Mesendoderm (in vitro differentiated cells): ENCODE results near the gene SURF6.
"Not testable (repeated sequence)": the region's sequence is repeated elsewhere in the genome, so short reads cannot be mapped to it uniquely, and the experiment has no call there.

Experiments used
- DNase-seq: peaks from one replicate; pipeline ENCODE4 v3.0.0; 2013
- H2AK5ac ChIP-seq: 2 replicates; pipeline ENCODE4 v1.6.1; 2013; ENCODE audit warnings: low read length, inconsistent platforms
- H2BK120ac ChIP-seq: 2 replicates; pipeline ENCODE4 v1.6.1; 2013; ENCODE audit warnings: low read depth, mild to moderate bottlenecking, low read length, moderate library complexity, mixed read lengths
- H2BK15ac ChIP-seq: replicated peaks from 2 replicates; pipeline ENCODE4 v1.6.1; 2013; ENCODE audit warnings: low read depth, mild to moderate bottlenecking, moderate library complexity
- H2BK5ac ChIP-seq: 2 replicates; pipeline ENCODE4 v1.6.1; 2013; ENCODE audit warnings: low read length, inconsistent platforms
- H3K18ac ChIP-seq: 2 replicates; pipeline ENCODE4 v1.6.1; 2013; ENCODE audit warnings: mild to moderate bottlenecking, low read length, mixed read lengths
- H3K23ac ChIP-seq: one replicate; pipeline ENCODE4 v1.6.1; 2013; ENCODE audit warnings: low read length
- H3K27ac ChIP-seq: 2 replicates; pipeline ENCODE4 v1.5.1; 2013; ENCODE audit warnings: low read depth, mild to moderate bottlenecking, inconsistent platforms, low read length, moderate library complexity
- H3K27me3 ChIP-seq: 2 replicates; pipeline ENCODE4 v1.6.1; 2013; ENCODE audit warnings: low read length, control low read depth, mild to moderate bottlenecking, inconsistent platforms; ENCODE audit not compliant: insufficient read depth, poor library complexity
- H3K36me3 ChIP-seq: 2 replicates; pipeline ENCODE4 v1.6.1; 2013; ENCODE audit warnings: low read length, inconsistent platforms; ENCODE audit not compliant: control insufficient read depth, insufficient read depth
- H3K4ac ChIP-seq: one replicate; pipeline ENCODE4 v1.6.1; 2013; ENCODE audit warnings: low read depth, mild to moderate bottlenecking, low read length, moderate library complexity
- H3K4me1 ChIP-seq: 2 replicates; pipeline ENCODE4 v1.6.1; 2013; ENCODE audit warnings: low read depth, low read length, inconsistent platforms; ENCODE audit not compliant: control insufficient read depth
- H3K4me2 ChIP-seq: 2 replicates; pipeline ENCODE4 v1.6.1; 2013; ENCODE audit warnings: low read length
- H3K4me3 ChIP-seq: 2 replicates; pipeline ENCODE4 v1.5.1; 2013; ENCODE audit warnings: mild to moderate bottlenecking, low read length
- H3K56ac ChIP-seq: one replicate; pipeline ENCODE4 v1.6.1; 2013; ENCODE audit warnings: low read length
- H3K79me1 ChIP-seq: 2 replicates; pipeline ENCODE4 v1.6.1; 2013; ENCODE audit warnings: low read length, inconsistent platforms
- H3K79me2 ChIP-seq: 2 replicates; pipeline ENCODE4 v1.6.1; 2013; ENCODE audit warnings: mild to moderate bottlenecking, low read length; ENCODE audit not compliant: control insufficient read depth, insufficient read depth
- H3K9ac ChIP-seq: 2 replicates; pipeline ENCODE4 v1.6.1; 2013; ENCODE audit warnings: low read length, inconsistent platforms
- H4K5ac ChIP-seq: one replicate; pipeline ENCODE4 v1.6.1; 2013; ENCODE audit warnings: low read length
- H4K8ac ChIP-seq: one replicate; pipeline ENCODE4 v1.6.1; 2013; ENCODE audit warnings: low read depth, mild to moderate bottlenecking, control low read depth, low read length, moderate library complexity
- WGBS: extraction: QIAGEN DNeasy Blood & Tissue Kit; methylation state at CpG from one replicate; pipeline ENCODE4 v1.1.7; 2013; ENCODE audit warnings: low lambda C conversion rate, missing lambda C conversion rate; ENCODE audit not compliant: insufficient coverage; ENCODE audit errors: extremely low coverage; 5-methylcytosine and 5-hydroxymethylcytosine counted together

SURF6 gene

DNA sequence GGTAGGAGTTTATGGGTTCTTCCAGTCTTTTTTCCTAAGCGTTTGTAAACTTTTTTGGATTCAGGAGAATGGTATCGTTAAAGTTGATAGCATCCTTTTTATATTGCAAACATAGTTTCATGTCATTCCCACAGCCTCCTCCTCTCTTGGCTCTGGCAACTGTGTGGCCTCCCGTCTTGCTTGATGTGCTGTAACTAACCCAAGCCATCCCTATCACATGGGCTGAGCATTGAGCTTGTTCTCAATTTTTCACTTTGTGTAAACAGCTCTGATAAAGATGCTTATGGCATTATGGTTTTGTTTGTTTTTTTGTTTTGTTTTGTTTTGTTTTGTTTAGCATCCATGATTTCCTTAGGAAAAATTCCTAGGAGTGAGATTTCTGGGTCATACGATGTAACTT, 44.7 kb upstream of the SURF6 start:
- Histone ChIP-seq H3K4ac (no peak overlapping the region), H3K79me1 (no peaks in the 10 kb centered on the region), H3K23ac (no peak overlapping the region), H3K18ac (no peak overlapping the region), H2BK120ac (no peak overlapping the region), H4K5ac (no peak overlapping the region), H2AK5ac (no peak overlapping the region), H3K27ac (no peak overlapping the region), H3K4me1 (no peaks in the 10 kb centered on the region), H3K79me2 (no peaks in the 10 kb centered on the region), H3K27me3 (no peaks in the 10 kb centered on the region), H3K4me2 (no peak overlapping the region), H4K8ac (no peak overlapping the region), H3K4me3 (no peak overlapping the region), H2BK15ac (no peak overlapping the region), H3K56ac (no peak overlapping the region), H3K9ac (no peak overlapping the region), H3K36me3 (no peaks in the 10 kb centered on the region), H2BK5ac (no peak overlapping the region)
- no CpG with 5 or more reads among the region's 4 CpGs for WGBS
- DNase-seq = no peak

DNA sequence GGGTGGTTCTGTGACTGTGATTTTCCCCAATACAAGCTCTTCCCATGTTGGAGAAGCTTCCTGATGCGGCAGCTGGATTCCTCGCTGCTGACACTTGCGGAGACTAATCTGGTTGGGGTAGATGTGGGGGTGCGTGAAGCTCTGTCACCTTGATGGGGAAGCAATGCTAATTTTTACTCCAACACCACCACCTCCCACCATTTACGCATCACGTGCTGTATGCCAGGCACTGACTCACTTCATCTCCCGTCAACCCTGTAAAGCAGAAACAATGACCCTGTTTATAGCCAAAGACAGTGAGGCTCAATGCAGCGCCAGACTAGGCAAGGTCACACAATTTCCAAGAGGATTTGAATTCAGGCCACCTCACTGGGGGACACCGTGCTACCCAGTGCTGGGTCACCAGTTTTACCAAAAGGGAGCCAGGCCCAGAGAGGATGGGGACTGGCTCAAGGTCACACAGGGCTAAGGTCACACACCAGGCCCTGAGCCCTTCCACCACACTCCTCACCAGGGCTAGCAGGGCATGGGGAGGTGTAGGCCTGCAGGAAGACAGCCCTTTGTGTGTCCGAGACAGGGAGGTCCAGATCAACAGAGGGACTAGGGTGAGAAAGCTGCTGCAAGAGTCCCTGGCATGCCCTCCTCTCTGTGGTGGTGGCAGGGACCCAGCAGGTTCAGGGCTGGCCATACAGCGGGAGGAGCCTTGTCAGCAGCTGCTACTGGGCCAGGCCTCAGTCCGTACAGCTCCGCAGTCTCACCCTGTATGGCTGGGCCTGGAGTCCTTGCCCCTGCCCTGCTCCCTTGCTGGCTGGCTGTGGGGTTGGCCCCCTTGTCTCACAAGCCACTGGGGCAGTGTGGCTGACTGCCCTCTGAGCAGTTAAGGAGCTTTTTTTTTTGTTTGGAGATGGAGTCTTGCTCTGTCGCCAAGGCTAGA, 43.4 kb upstream of the SURF6 start:
- no CpG with 5 or more reads among the region's 14 CpGs for WGBS
- Histone ChIP-seq H3K4me3 (no peak overlapping the region), H3K18ac (no peak overlapping the region)

DNA sequence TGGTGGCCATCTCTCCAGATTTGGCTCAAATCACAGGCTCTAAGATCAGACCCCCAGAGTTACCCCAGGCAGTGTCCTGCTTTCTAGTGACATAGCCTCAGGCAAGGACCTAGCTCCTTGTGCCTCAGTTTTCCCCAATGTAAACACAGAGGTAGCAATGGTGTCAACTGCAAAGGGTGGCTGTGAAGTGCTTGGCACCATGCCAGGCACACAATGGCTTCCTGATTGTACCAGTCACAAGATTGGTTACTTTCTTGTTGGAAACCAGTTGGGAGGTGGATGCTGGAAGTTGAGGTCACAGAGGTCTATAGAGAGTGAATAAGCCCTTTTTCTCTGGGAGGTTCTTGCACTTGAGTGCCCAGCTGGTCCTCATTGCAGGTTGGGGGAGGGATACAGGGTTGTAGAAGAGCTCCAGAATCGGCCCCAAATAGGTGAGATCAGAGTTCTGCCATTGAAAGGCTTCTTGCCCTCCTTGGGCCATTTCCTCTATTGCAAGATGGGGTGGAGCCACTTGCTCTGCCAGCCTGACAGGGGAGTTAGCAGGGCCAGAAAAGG, 42.5 kb upstream of the SURF6 start:
- H3K23ac ChIP-seq = no peak overlapping the region
- H3K27ac ChIP-seq = no peak overlapping the region
- no peaks in the 10 kb centered on the region for H3K4me1 ChIP-seq
- H3K36me3 ChIP-seq = peaks cover 1% of the 10 kb centered on the region
- no peak overlapping the region for H3K4me2 ChIP-seq
- H2BK5ac ChIP-seq = no peak overlapping the region
- H3K4me3 ChIP-seq = no peak overlapping the region
- H3K4ac ChIP-seq = no peak overlapping the region
- H4K8ac ChIP-seq = no peak overlapping the region
- DNase-seq = no peak
- H2BK120ac ChIP-seq = no peak overlapping the region
- H2BK15ac ChIP-seq = no peak overlapping the region
- H2AK5ac ChIP-seq = no peak overlapping the region
- no peak overlapping the region for H4K5ac ChIP-seq
- H3K27me3 ChIP-seq = no peaks in the 10 kb centered on the region
- H3K18ac ChIP-seq = no peak overlapping the region
- no peak overlapping the region for H3K56ac ChIP-seq
- H3K79me1 ChIP-seq = peaks cover 5% of the 10 kb centered on the region
- no CpG with 5 or more reads among the region's 1 CpG for WGBS
- H3K9ac ChIP-seq = no peak overlapping the region
- peaks cover 16% of the 10 kb centered on the region for H3K79me2 ChIP-seq

More for the DNA sequence above, 43.4 kb upstream of the SURF6 start:
- H3K4me2 ChIP-seq = no peak overlapping the region
- no peaks in the 10 kb centered on the region for H3K36me3 ChIP-seq
- H3K56ac ChIP-seq = no peak overlapping the region
- no peak overlapping the region for H2BK120ac ChIP-seq
- no peaks in the 10 kb centered on the region for H3K27me3 ChIP-seq
- no peaks in the 10 kb centered on the region for H3K4me1 ChIP-seq
- H3K9ac ChIP-seq = no peak overlapping the region
- no peak overlapping the region for H2BK15ac ChIP-seq
- no peak for DNase-seq
- no peak overlapping the region for H2BK5ac ChIP-seq
- no peak overlapping the region for H4K8ac ChIP-seq
- no peak overlapping the region for H3K4ac ChIP-seq
- no peak overlapping the region for H3K23ac ChIP-seq
- no peak overlapping the region for H3K27ac ChIP-seq
- no peak overlapping the region for H4K5ac ChIP-seq
- H2AK5ac ChIP-seq = no peak overlapping the region
- peaks cover 11% of the 10 kb centered on the region for H3K79me2 ChIP-seq
- H3K79me1 ChIP-seq = peaks cover 4% of the 10 kb centered on the region

DNA sequence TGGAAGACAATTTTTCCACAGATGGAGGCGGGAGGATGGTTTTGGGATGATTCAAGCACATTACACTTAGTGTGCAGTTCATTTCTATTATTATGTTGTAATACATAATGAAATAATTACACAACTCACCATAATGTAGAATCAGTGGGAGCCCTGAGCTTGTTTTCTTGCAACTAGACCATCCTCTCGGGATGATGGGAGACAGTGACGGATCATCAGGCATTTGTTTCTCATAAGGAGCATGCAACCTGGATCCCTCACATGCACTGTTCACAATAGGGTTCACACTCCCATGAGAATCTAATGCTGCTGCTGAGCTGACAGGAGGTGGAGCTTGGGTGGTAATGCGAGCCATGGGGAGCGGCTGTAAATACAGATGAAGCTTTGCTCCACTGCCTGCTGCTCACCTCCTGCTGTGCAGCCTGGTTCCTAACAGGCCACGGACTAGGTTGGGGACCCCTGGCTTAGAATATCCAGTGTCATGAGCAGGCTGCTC, 41.8 kb upstream of the SURF6 start:
- no peak overlapping the region for H3K4me3 ChIP-seq
- H2BK120ac ChIP-seq = no peak overlapping the region
- H3K36me3 ChIP-seq = peaks cover 2% of the 10 kb centered on the region
- H2BK15ac ChIP-seq = no peak overlapping the region
- no peak overlapping the region for H4K5ac ChIP-seq
- DNase-seq = no peak
- peaks cover 9% of the 10 kb centered on the region for H3K79me1 ChIP-seq
- no peak overlapping the region for H4K8ac ChIP-seq
- no CpG with 5 or more reads among the region's 6 CpGs for WGBS
- H2AK5ac ChIP-seq = no peak overlapping the region
- no peak overlapping the region for H3K56ac ChIP-seq
- H3K4me1 ChIP-seq = no peaks in the 10 kb centered on the region
- H3K18ac ChIP-seq = no peak overlapping the region
- H3K9ac ChIP-seq = no peak overlapping the region
- H3K4ac ChIP-seq = no peak overlapping the region
- H3K27ac ChIP-seq = no peak overlapping the region
- H3K4me2 ChIP-seq = no peak overlapping the region
- H2BK5ac ChIP-seq = no peak overlapping the region
- H3K79me2 ChIP-seq = peaks cover 22% of the 10 kb centered on the region
- H3K27me3 ChIP-seq = no peaks in the 10 kb centered on the region
- no peak overlapping the region for H3K23ac ChIP-seq

DNA sequence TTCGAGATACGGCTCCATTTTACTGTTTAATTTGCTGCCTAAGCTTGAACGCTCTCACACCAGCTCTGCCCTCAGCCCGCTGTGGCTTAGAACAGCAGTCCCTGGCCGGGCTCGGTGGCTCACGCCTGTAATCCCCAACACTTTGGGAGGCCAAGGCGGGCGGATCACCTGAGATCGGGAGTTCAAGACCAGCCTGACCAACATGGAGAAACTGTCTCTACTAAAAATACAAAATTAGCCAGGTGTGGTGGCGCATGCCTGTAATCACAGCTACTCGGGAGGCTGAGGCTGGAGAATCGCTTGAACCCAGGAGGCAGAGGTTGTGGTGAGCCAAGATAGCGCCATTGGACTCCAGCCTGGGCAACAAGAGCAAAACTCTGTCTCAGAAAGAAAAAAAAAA, 41.3 kb upstream of the SURF6 start:
- H3K56ac ChIP-seq, H3K4me2 ChIP-seq, H3K18ac ChIP-seq, DNase-seq, H2BK15ac ChIP-seq, H4K5ac ChIP-seq, H3K27ac ChIP-seq, H3K4ac ChIP-seq, H2BK5ac ChIP-seq, H3K4me1 ChIP-seq, H3K36me3 ChIP-seq, H3K23ac ChIP-seq, H2BK120ac ChIP-seq, H3K27me3 ChIP-seq, H2AK5ac ChIP-seq, H3K4me3 ChIP-seq, H4K8ac ChIP-seq, H3K9ac ChIP-seq: not testable (repeated sequence)
- peaks cover 14% of the 10 kb centered on the region for H3K79me1 ChIP-seq
- H3K79me2 ChIP-seq = peaks cover 26% of the 10 kb centered on the region
- WGBS = no CpG with 5 or more reads among the region's 14 CpGs
